Spleen (tissue), 7 donors: ENCODE results near the gene PIK3CB.

Experiments used
- POLR2A ChIP-seq, 3 donors: fragments of 450-650 bp; IDR thresholded peaks; one replicate each; pipeline ENCODE4 v1.5.1; 2017; ENCODE audit warnings: antibody characterized with exemption in 3 of 3, mild to moderate bottlenecking in 1 of 3
- POLR2AphosphoS5 ChIP-seq, 3 donors: sonication (generic); formaldehyde crosslinking; IDR thresholded peaks; one replicate each; pipeline ENCODE4 v1.5.1; 2017; ENCODE audit warnings: antibody characterized with exemption in 3 of 3
- TF ChIP-seq, protein P1 (sequence below), 11 experiments: fragments of 200-600 bp in 7 of 11; fragments of 450-650 bp in 4 of 11; sonication (generic) in 4 of 11; IDR thresholded peaks in 8 of 11; conservative IDR thresholded peaks in 3 of 11; 1 replicate in 7 of 11; 2 replicates in 4 of 11; pipeline versions ENCODE4 v1.4.0 to v1.8.0; 2016 to 2021; ENCODE audit warnings: antibody characterized with exemption in 11 of 11, inconsistent platforms in 4 of 11, mild to moderate bottlenecking in 1 of 11
- donor health status: DM: no; HTN: no; CAD: no; lungs with moderate emphysema.
- donor health status: DM: no; HTN: no; CAD: no.
- donor health status: DM: no; HTN: no; CAD: no.

DNA sequence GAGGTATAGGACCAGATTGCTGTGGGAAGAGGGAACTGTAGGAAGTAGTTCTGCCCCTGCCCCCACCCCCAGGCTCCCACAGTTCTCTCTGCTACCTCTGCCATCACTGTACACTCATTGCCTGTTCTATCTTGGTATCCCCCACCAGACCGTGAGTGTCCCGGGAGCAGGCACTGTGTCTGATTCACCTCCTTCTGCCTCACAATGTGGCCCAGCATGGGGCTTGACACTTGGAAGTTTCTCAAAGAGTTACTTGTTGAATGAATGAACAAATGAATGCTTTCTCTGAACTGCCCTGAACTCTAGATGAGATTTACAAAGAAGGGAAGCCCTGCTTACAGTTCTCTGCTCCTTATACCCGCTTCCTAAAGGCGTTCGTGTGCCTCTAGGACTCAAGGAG, 27.1 kb upstream of the PIK3CB start:
- TF ChIP-seq, protein P1, sequence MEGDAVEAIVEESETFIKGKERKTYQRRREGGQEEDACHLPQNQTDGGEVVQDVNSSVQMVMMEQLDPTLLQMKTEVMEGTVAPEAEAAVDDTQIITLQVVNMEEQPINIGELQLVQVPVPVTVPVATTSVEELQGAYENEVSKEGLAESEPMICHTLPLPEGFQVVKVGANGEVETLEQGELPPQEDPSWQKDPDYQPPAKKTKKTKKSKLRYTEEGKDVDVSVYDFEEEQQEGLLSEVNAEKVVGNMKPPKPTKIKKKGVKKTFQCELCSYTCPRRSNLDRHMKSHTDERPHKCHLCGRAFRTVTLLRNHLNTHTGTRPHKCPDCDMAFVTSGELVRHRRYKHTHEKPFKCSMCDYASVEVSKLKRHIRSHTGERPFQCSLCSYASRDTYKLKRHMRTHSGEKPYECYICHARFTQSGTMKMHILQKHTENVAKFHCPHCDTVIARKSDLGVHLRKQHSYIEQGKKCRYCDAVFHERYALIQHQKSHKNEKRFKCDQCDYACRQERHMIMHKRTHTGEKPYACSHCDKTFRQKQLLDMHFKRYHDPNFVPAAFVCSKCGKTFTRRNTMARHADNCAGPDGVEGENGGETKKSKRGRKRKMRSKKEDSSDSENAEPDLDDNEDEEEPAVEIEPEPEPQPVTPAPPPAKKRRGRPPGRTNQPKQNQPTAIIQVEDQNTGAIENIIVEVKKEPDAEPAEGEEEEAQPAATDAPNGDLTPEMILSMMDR (IDR thresholded peaks at IDR 0.05 in 8 of 11, conservative IDR thresholded peaks at IDR 0.05 in 3 of 11), result no peak
- TF ChIP-seq POLR2A (IDR thresholded peaks at IDR 0.05) (no peak), POLR2AphosphoS5 (IDR thresholded peaks at IDR 0.05) (no peak)
